Umbilical cord (tissue), 2 donors: ENCODE measurements around the gene WNT16. TPM values are rescaled to one million over a fixed set of nuclear protein-coding genes. Genes with fewer than 3 reads are reported as not detected.
"Not testable (repeated sequence)": the region's sequence is repeated elsewhere in the genome, so short reads cannot be mapped to it uniquely, and the experiment has no call there.

Experiments used
- DNase-seq: peaks from one replicate; pipeline ENCODE4 v3.0.0-alpha.2; 2015; ENCODE audit warnings: low spot score
- total RNA-seq: library from RNA; depleted of rRNA; stranded (reverse); fragments of >200 nt; gene quantifications from one replicate; pipeline ENCODE4 v1.2.3, GENCODE V29; 2014; ENCODE audit warnings: low replicate concordance; ENCODE audit not compliant: insufficient read depth

The WNT16 gene
- 14.7 TPM for total RNA-seq

DNA sequence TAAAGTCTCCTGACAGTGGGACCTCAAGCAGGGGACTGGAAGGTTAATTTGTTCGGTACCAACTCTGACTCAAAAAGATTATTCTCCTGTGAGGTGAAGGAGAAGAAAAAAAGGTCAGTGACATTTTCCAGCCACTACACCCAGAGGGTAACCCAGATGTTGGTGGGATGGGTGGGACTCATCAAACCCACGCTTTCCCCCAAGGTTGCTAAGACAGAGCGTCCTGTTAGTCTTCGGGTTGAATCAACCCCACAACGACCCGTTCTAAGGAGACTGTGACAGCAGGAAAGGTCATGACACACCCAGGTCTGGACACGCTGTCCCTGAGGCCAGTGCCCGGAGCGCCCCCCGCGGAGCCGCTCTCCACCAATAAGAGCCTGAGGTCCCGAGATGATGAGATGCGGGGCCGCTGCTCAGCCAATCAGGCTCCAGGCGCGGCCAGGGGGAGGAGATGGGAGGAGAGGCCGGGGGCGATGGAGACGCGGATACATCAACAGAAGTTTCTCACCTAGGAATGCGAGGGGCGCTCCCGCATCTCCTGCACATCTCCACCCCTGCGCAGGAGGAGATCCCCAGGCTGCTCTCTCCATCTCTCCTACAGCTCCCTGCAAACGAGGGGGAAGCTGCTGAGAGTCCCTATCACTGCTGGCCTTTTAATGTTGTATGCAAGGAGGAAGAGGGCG is at the start of gene WNT16:
TSS of gene WNT16 (plus strand) at position 493 of the 683 bp plus-strand sequence. CDS start 293 bp downstream, outside the sequence.
- no peak for DNase-seq

DNA sequence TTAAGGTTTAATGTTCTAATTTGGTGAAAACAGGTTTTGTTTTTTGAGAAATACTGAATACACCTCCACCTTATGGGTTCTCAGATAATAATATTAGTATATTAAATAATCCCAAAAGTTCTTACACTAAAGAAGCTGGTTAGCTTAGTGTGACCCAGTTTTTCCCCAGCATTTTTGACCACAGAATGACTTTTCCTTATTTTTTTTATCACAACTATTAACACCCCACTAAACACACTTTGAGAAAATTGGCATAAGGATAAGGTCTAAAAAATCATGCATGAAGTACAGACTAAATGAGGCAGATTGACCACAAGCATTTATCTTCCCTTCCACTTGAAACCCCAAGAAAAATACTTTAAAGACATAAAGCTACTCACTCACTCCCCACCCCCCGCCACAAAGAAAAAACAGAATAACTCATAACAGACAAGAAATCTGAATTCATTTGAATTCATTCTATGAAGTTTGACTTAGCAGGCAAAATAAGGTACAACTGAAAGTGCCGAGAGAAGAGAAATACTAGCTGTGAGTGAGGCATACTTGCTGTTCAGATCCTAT is 49.7 kb upstream of the WNT16 start:
- no peak for DNase-seq

DNA sequence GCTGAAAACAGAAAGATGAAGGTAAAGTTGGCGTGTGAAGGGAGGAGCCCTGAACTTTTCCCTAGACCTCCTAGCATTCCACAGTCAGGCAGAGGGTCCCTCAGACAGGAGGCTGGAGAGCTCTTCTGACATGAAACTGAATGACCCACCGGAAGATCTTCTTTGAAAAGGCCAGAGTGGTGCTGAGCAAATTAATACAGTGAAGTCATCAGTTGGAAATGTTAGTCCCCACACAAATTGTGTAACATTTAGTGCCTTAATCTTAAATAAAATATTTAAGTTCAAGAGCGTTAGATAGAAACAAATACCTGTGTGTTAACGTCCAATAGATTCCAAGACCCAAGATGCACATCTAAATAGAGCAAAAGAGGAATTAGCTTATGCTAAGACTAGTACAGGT is 49.0 kb upstream of the WNT16 start:
- DNase-seq, result no peak

- DNase-seq, result no peak
These were observed 48.1 kb upstream of the WNT16 start for GRCh38 chr7:121280656-121281055.

GRCh38 chr7:121282129-121282528 is 46.7 kb upstream of the WNT16 start:
- DNase-seq, result no peak

DNA sequence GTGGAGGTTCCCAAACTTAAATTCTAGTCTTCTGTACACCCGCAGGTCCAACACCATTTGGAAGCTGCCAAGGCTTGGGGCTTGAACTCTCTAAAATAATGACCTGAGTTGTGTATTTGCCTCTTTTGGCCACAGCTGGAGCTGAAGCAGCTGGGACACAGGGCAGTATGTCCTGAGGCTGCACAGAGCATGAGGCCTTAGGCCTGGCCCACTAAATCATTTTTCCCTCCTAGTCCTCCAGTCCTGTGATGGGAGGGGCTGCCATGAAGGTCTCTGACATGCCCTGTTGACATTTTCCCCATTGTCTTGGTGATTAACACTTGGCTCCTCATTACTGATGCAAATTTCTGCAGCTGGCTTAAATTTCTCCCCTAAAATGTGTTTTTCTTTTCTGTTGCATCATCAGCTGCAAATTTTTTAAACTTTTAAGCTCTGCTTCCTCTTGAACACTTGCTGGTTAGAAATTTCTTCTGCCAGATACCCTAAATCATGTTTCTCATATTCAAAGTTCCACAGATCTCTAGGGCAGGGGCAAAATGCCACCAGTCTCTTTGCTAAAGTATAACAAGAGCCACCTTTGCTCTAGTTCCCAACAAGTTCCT is 43.6 kb upstream of the WNT16 start:
- DNase-seq, result no peak

- no peak for DNase-seq
These were observed 42.6 kb upstream of the WNT16 start for GRCh38 chr7:121286186-121286585.

- DNase-seq, result no peak
These were observed 41.8 kb upstream of the WNT16 start for GRCh38 chr7:121286742-121287734.

DNA sequence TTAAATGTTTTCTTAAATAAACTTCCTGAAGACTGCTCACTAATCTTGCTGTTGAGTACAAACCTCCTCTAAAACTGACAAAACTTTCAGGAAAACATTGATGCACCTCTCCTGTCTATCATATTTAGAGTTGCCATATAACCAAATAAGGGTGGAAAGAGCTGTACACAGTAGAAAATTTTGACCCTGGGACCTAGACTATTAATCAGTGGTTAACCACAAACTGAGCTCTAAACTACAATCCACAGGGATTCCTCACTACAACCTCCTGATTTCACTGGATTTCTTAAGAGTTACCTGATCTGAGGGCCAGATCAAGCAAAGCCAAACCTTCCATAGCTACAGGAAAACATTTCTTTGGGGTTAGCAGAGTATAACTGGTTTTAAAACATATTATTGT is 39.9 kb upstream of the WNT16 start:
- no peak for DNase-seq

GRCh38 chr7:121289930-121290329 is 38.9 kb upstream of the WNT16 start:
- not testable (repeated sequence) for DNase-seq

GRCh38 chr7:121294448-121294992 is 34.3 kb upstream of the WNT16 start:
- no peak for DNase-seq

GRCh38 chr7:121297843-121298242 is 31.0 kb upstream of the WNT16 start:
- DNase-seq, result no peak

GRCh38 chr7:121298831-121299239 is 30.0 kb upstream of the WNT16 start:
- DNase-seq, result peak; percentile 70

DNA sequence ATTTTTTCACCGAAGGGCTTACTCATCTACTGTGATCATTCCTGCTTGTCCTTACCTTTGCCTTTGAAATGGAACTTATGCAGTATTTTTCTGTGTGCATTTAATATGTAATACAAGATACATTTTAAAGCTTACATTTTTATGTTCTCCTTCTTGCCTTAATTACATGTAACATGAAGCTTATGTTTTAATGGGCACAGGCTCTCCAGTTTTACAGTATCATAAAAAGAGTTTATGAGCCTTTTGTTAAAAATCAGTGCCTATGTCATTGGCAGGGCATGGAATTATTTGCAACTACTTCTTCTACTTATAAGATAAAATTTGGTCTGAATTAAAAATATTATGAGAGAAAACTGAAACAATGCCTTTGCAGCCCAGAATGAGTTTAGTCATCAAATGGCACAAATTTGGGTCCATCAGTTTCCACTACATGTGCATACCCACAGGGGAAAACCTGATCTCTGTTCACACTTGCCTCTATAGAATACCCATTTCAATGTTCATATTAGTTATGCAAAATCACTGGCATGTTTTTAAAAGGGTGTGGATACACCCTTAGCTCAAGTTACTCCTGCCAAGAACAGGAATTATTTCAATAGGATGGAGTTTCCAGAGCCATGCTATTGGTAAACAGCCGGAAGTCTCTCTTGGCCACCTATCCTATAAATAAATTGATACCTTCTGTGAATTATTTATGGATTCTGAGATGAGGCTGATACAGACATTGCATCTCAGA is 27.9 kb upstream of the WNT16 start:
- DNase-seq, result no peak

DNA sequence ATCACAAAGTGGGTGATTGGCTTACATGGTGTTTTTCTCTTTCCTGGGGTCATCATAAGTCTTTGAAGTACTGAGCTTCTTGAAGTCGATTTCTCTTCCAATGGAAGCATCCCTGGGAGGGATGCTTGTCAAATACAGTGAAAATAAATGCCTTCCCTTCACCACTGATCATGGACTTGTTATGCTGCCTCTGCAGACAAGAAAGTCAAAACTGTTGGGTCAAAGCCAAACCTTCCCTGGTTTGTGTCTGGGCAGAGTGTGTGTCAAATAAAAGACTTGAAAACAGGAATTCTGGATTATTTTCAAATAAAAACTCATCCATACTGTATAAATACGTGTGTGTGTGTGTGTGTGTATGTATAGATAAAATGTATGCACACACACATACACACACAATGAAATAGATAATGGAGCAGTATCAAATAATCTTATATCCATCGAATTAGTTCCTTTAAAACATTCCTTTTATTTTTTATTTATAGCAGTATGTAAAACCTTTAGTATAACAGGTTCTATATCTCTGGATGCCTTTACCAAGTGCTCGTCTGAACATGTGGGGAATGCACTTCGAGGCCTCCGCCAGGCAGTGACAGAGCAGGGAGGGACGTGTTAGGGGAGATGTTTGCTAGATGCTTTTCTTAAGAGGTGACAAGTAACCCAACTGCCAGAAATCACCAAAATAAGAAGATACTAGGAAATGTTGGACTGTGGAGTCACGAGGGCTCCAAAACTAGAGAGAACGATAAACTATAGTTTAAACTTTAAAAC is 27.2 kb upstream of the WNT16 start:
- peak; percentile 81 for DNase-seq

DNA sequence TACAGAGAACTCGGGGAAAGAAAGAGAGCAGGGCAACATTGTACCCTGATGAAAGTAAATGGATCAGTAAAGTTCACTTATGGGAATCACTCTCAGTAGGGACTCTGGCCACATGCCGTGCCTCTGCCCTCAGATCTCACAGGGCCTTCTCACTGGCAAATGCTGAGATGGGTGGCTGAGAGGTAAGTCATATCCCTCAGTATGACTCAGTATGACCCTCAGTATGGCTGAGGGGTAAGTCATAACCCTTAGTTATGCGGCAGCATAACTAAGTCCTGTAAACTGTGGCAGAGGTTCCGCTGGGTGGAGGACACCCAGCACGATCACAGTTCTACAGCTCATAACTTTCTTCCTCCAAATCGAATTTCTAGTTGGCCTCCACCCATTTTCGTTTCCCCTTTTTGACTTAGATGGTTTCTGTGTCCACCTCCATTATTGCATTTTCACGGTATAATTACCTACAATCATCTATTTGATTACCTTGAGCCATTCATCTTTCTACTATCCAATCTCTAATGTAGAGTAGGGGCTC is 26.5 kb upstream of the WNT16 start:
- DNase-seq, result no peak

- no peak for DNase-seq
These were observed 25.2 kb upstream of the WNT16 start for GRCh38 chr7:121303422-121304101.

GRCh38 chr7:121304102-121304658 is 24.6 kb upstream of the WNT16 start:
- no peak for DNase-seq

- no peak for DNase-seq
These were observed 23.7 kb upstream of the WNT16 start for GRCh38 chr7:121305109-121305508.
